Tibial nerve (tissue), 4 donors: ENCODE results near the gene SH2D3A.

ENCODE experiments used
- CTCF ChIP-seq, 5 experiments: fragments of 200-600 bp in 3 of 5; fragments of 450-650 bp in 2 of 5; sonication (generic) in 3 of 5; IDR thresholded peaks; one replicate each; pipeline ENCODE4 v1.5.1; 2016 to 2019; ENCODE audit warnings: antibody characterized with exemption in 5 of 5, mild to moderate bottlenecking in 3 of 5, moderate library complexity in 2 of 5
- EP300 ChIP-seq, 2 donors: sonication (generic); formaldehyde crosslinking; IDR thresholded peaks; one replicate each; pipeline ENCODE4 v1.6.1; 2017; ENCODE audit warnings: antibody characterized with exemption in 2 of 2, mild to moderate bottlenecking in 1 of 2
- POLR2A ChIP-seq, 2 donors: fragments of 450-650 bp; IDR thresholded peaks; one replicate each; pipeline ENCODE4 v1.6.1; 2017; ENCODE audit warnings: antibody characterized with exemption in 2 of 2, mild to moderate bottlenecking in 2 of 2, moderate library complexity in 2 of 2

- TF ChIP-seq CTCF (IDR thresholded peaks at IDR 0.05): no peak
- no peak for TF ChIP-seq EP300 (IDR thresholded peaks at IDR 0.05)
- TF ChIP-seq POLR2A (IDR thresholded peaks at IDR 0.05): no peak
These were observed 49.7 kb downstream of the SH2D3A start for GRCh38 chr19:6717441-6717971.
